ENCODE results near the gene SCRG1.

SCRG1 gene

GRCh38 chr4:173404296-173404865 lies 5.5 kb upstream of the SCRG1 start:
- in situ Hi-C loops (cut with HindIII; ENCODE audit: low sequenced_read_pairs): no loop called here
- TF ChIP-seq CTCF (IDR thresholded peaks at IDR 0.05; ENCODE audit: low read depth, low read length): no peak
- DNase-seq (ENCODE audit: low read depth, low spot score): no peak
- no peak overlapping the region for H3K4me3 ChIP-seq (ENCODE audit: low read depth, low read length)

- DNase-seq (ENCODE audit: low read depth, low spot score): no peak
- in situ Hi-C loops (cut with HindIII; ENCODE audit: low sequenced_read_pairs): no loop called here
- H3K4me3 ChIP-seq (ENCODE audit: low read depth, low read length): no peak overlapping the region
- no peak for TF ChIP-seq CTCF (IDR thresholded peaks at IDR 0.05; ENCODE audit: low read depth, low read length)
Observed at GRCh38 chr4:173403051-173403450, 4.1 kb upstream of the SCRG1 start.

- no peak for TF ChIP-seq CTCF (IDR thresholded peaks at IDR 0.05; ENCODE audit: low read depth, low read length)
- in situ Hi-C loops (cut with HindIII; ENCODE audit: low sequenced_read_pairs): no loop called here
- no peak overlapping the region for H3K4me3 ChIP-seq (ENCODE audit: low read depth, low read length)
- no peak for DNase-seq (ENCODE audit: low read depth, low spot score)
Observed at GRCh38 chr4:173401063-173401462, 2.1 kb upstream of the SCRG1 start.

- TF ChIP-seq CTCF (IDR thresholded peaks at IDR 0.05; ENCODE audit: low read depth, low read length): no peak
- no peak overlapping the region for H3K4me3 ChIP-seq (ENCODE audit: low read depth, low read length)
- in situ Hi-C loops (cut with HindIII; ENCODE audit: low sequenced_read_pairs): no loop called here
- DNase-seq (ENCODE audit: low read depth, low spot score): no peak
Observed at GRCh38 chr4:173398220-173398619, 696 bp downstream of the SCRG1 start.

GRCh38 chr4:173397604-173398003 lies 1.3 kb downstream of the SCRG1 start:
- no peak for DNase-seq (ENCODE audit: low read depth, low spot score)
- in situ Hi-C loops (cut with HindIII; ENCODE audit: low sequenced_read_pairs): no loop called here
- no peak overlapping the region for H3K4me3 ChIP-seq (ENCODE audit: low read depth, low read length)
- no peak for TF ChIP-seq CTCF (IDR thresholded peaks at IDR 0.05; ENCODE audit: low read depth, low read length)

- no peak for DNase-seq (ENCODE audit: low read depth, low spot score)
- in situ Hi-C loops (cut with HindIII; ENCODE audit: low sequenced_read_pairs): no loop called here
Observed at GRCh38 chr4:173391701-173392100, 7.2 kb downstream of the SCRG1 start.

More at GRCh38 chr4:173391701-173392100, 7.2 kb downstream of the SCRG1 start:
- H3K4me3 ChIP-seq (ENCODE audit: low read depth, low read length): no peak overlapping the region
- no peak for TF ChIP-seq CTCF (IDR thresholded peaks at IDR 0.05; ENCODE audit: low read depth, low read length)
